HG03066 (cell line): ENCODE data around the gene DPYD.

Experiments used
- ATAC-seq: cut with Tn5 transposase; IDR thresholded peaks from one replicate; pipeline ENCODE4 v1.9.1; 2021; ENCODE audit warnings: low read depth; ENCODE audit not compliant: unreplicated experiment

Gene DPYD

DNA sequence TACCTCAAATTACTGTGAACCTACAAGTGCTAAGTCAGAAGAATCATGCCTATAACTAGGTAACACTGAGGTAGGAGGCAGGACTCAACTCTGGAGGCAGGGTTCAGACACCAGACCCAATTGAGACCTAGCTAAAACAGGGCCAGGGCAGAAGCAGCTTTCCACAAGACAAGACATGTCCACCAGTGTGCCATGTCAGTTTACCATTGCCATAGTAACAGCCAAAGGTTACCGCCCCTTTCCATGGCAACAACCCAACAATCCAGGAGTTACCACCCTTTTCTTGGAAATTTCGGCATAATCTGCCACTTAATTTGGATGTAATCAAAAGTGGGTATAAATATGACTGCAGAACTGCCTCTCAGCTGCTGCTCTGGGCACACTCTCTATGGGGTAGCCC is 432.3 kb downstream of the DPYD start:
- ATAC-seq, result no peak

DNA sequence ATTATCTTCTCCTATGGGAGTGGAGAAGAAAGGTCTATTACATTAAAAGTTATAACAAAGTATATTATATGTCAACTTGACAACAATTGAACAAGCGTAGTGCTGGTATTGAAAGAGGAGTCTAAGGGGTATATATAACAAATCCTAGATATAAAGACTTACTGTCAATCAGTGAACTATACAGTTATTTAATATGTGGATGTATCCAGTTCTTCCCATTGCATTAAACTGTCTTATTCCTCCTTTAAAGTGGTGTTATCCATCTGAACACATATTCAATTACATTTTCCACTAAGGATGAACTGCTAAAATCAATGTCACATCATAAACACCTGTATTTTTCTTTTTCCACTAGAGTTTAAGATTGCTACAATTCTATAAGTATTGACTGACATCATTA is 438.8 kb downstream of the DPYD start:
- no peak for ATAC-seq

DNA sequence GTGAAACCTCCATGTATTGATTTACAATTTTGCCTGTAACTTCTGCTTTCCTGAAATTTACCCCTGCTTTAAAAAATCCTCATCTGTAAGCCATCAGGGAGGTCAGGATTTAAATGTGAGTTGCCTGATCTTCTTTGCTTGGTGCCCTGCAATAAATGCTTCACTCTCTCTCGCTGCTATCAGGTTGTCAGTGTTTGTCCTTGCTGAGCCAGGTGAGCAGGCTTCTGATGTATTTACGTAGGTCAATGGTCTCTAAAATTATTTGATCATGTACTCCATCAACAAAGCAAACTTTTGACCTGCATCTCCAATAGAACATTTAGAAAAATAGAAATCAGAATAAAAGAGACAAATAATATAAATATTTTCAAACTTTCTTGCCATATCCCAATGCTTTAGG is 453.4 kb downstream of the DPYD start:
- no peak for ATAC-seq

DNA sequence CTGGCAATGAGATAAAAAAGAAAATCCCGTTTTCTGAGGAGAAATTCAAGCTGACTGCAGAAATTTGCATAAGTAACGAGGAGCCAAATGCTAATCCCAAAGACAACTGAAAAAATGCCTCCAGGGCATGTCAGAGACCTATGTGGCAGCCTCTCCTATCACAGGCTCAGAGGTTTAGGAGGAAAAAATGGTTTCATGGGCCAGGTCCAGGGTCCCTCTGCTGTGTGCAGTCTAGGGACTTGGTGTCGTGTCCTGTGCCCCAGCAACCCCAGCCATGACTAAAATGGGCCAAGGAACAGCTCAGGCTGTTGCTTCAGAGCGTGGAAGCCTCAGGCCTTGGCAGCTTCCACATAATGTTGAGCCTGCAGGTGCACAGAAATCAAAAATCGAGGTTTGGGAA is 456.5 kb downstream of the DPYD start:
- no peak for ATAC-seq

DNA sequence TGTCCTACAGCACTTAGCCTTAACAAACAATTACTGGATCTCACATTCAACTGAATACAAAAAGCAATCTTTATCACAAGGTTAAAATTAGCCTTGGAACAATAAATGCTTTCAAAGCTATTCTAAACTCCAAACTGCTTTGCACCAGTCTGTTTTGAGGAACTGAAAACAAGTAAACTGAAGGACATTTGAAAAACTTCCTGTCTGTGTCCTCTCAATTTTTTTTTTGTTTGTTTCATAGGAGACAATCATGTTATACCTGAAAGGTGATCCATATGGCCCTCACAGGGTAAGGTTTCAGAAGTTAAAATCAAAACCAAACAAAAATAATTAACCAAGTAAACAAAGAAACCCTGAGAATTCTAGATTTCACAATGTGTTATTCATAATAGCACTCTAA is 459.1 kb downstream of the DPYD start:
- ATAC-seq, result peak; percentile 96

DNA sequence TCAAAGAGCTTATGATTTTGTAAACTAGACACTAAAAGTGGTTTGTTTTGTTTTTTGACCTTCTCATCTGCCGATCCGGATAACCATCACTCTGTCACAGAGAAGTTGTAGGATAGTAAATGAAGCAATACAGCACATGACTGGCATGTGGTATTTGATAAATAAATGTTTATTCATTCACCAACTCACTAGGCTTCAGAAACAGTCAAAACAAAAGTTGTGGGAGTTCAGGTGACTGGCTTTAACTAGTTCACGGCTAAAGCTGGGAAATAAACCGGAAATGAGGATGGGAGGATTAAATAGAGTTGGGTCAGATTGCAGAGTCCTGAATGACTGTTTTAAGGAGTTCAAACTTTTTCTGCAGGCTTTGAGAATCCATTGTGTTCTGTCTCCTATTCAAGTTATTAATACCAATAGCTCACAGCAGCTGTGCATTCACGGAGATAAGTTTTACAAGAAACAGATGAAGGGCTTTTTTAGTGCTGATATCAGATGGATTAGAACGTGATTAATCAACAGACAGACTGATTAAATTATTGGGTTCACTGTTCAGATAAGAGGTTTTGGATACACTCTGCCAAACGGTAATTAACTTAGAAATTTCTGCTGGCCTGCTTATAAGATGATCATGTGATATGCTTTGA is 463.3 kb downstream of the DPYD start:
- ATAC-seq, result no peak

DNA sequence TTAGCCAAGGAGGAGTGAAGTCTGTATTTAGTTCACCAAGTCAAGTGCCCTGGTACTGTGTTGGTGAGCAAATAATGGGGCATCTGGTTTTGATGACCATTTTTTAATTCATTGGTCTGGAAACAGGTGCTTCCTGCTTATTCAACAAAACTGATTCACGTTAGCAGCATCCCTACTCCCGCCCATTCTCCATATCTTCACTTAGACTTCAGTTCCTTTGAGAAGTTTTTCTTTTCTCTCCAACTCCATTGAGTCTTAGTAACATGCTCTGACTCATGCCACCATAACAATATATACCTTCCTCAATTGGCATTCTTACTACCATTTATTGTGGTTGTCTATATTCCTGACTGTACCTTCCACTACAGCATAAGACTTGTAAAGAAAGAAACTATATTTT is 468.9 kb downstream of the DPYD start:
- ATAC-seq, result no peak

DNA sequence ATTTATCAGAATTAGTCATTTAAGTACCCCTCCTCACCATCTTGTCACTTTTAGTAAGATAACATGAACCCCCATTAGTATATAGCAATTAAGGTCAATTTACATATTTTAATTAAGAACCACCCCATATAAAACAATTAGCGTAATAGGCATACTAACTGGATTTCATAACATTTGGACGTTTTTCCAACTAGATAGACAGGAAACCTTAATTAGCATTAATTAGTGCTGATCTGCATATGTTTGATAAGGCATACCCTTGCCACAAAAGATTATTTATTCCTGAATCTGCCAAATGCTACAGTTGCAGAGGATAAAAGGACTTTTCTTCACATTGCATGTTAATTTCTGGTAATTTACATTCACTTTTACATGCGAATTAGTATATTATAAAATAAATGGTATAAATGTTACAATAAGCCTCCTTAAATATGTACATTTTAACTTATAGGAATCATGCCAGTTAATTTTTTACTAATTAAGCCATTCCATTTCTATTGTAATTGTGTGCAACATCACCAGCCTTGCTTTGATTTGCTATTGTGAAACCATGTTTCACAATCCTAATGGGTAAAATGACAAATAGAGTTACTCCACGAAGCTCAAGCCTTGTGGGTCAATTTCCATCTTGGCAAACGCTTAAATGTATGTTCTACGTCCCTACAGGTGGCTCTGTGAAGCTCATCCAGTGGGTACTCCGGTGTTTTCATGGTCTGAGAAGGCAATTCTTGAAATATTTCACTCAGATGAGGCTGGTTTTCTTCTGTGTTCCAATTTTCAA is 469.6 kb downstream of the DPYD start:
- no peak for ATAC-seq

DNA sequence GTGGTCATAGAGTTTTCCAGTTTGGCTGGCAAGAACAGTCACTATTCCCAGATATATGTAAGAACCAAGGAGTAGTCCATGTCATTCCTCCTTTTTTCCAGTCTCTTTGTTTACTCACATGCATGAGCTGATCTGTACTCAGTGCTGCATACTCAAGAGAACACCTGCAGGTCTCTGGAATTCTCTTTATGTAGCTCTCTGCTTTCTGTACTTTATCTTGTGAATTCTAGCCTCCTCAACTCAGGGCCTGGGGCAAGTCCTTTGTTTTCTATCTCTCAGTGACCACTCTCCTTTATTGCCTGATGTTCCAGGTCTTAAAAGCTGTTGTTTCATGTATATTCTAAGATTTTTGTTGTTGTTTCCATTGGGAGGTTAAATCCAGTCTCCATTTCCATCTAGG is 478.9 kb downstream of the DPYD start:
- no peak for ATAC-seq

DNA sequence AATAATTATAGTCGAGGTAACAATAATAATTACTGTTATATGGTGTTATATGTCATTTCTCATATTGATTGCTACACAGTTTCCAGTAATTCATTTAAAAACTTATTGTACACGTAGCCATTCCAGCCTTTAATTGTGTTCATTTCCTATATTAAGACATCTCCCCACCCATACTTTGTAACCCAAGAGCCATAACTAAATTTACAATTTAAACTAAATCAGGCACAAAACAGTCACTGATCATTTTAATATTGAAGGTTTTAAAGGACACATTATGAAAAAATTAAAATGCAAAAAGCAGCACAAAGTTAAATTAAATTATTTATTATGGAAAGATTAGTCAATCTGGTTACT is 487.0 kb downstream of the DPYD start:
- no peak for ATAC-seq

DNA sequence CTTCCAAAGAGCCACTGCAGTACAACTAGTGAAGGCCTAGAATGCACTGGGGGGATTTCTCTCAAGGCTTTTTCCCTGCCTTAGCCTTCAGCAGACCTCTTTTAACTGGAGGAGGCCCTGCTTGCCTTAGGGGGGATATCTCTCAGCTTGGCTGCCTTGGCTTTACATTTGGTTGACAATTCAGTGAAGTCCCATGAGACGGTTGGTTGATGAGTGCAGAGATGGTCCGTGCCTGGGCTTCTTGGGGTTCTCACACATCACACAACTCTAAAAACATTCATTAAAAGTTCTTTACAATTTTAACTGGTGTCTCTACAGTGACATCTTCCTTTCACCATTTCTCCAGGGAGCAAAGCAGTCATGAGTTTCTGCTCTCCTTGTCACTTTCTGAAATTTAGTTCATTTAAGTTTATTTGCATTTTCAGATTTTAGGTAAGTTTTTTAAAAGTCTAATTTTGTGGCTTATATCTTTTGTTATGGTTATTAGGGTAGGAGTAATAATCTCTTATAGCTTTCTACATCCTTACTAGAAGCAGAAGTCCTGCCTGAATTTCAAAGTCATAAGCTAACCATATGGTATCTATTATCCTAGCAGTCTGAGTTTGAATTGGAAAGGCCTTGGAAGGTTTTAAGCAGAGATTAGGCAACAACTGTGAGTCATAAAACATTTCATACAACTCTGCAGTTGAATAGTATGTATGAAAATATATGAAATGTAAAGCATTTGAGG is 487.6 kb downstream of the DPYD start:
- no peak for ATAC-seq

DNA sequence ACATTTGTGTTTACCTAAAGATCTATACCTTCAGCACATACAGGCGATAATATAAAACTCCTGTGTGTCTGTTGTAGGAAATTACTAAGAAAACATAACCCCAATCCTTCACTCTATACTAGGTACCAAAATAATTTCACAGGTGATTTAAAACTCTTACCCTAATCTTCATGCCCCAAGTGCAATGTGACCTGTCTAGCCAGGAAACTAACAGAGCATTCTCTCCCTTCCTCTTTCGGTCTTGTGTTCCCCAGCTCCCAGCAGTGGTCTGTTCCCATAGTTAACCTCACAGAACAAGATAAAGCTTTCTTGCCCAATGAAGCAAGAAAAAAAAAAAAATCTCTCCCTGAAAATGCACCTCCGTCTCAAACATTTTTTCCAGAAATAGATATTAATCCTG is 493.5 kb downstream of the DPYD start:
- ATAC-seq, result no peak

DNA sequence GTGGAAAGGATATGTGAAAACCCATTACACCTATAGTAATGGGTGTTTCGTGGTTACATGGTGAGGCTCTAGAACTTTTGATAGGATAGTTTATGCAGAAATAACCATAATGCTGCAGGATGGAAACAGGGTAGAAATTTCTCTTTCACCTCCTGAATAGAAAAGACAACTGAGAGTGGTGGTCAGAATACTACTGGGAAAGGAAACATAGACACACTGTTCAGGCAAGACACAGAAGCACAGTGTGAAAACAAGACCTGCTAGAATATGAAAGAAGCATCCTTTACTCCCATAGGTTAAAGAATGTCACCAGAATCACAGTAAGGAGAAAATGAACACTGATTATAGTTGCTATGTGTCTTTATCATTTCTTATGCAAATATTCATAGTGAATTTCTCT is 496.6 kb downstream of the DPYD start:
- ATAC-seq, result no peak

DNA sequence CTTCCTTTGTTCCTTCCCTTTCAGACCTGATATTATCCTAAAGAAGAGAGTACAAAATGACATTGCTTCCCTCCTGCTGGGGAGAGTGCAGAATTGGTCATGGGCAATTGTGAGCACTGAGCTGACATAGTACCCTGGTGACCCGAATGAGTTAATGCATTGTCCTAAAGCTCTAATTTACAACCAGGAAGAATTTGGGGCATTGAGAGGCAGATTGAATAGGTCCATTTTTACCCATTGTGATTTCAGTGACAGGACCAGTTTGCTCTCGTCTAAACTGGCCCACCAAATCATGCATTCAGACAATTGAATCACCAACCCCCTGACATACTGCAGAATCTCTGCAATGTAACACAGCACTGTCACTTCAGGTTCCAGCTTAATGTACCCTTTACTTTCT is 497.4 kb downstream of the DPYD start:
- ATAC-seq, result no peak

DNA sequence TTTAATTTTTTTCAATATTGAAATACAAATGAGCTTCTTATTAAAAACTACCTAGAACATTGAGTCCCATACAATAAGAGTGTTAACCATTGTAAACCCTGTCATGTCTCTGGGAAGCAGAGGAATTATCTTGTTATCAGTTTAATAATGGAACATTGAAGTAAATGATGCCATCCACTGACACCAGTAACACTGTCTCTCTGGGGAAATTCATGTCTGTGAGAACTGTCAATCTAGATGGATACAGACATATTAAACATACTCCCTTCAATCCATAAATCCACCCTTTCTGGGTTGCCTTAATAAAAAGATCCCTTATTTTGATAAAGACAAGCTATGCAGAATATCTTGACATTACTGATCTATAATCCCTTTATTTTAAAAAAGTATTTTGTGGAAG is 503.2 kb downstream of the DPYD start:
- no peak for ATAC-seq

DNA sequence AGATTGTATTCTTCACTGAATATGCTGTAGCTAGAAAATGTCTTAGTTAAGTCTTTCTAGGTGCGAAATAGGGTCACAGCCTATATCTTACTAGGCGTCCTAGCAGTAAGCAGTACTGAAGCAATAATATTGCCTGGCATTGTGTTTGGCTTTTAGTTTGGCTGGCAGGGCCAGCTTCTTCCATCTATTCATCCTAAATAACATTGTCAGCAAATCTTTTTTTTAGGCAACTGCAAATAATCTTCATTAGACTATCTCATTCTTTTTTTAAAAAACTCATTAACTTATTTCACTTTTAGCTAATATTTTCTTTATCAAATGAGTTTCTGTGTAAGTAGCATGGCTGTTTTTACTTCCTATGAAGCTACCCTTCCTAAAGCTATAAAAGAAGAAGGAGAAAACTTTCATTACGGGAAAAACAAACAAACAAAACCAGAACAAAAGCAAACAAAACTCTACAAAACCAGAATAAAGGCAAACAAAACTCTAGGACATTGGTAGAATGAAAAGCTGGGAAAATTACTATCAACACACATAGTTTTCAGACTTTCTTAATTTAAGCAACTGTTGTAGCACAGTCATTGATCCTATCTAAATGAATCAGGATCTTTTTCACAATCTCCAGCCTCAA is 506.0 kb downstream of the DPYD start:
- no peak for ATAC-seq

DNA sequence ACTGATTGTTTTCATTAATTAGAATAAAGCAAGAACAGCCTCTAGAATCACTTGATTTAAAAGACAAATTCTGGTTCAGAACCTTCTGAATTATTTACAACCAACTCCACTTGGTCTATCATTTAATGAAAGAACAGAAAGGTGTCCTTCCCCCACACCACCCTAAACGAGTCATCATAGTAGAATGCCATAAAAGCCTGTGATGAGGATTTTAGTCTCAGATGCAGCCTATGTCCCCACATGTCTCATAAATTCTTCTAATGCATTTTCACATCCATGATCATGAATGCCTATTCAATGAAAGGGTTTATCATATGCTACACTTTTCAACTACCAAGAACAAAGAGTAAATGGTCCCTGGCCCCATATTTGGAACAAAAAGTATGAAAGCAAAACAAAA is 508.1 kb downstream of the DPYD start:
- no peak for ATAC-seq

DNA sequence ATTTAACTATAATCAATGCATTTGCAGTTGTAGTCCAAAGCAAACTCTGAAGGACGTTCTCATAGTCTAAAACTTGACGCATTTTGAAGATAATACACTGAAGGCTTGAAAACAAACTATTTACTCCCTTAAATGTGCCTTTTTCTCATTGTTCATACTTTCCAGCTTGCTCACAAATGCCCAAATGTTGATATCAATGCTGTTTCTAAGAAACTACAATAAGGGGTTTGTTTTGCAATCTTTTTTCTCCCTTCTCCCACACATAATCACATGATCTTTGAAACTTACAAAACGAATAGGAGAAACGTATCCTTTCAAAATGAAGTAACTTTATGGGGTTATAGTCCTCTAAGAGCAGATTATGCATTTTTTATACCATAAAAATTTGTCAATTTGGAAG is 508.7 kb downstream of the DPYD start:
- no peak for ATAC-seq

DNA sequence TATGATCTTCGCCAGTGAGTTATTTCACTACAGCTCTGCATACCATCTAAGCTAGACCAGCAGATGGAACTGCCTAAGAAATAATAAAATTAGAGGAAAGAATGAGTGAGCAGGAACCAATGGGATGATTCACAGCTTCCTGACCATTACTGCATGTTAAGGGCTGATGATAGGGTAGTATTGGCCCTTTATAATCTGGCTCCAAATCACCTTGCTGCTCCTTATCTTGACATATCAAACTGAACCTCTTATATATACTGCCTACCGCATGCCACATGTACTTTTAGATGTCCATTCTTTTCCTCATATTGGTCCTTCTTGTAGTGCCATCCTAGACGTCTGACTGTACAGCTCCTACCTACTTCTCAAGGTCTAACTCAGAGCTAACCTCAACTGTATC is 524.4 kb downstream of the DPYD start:
- ATAC-seq, result no peak

DNA sequence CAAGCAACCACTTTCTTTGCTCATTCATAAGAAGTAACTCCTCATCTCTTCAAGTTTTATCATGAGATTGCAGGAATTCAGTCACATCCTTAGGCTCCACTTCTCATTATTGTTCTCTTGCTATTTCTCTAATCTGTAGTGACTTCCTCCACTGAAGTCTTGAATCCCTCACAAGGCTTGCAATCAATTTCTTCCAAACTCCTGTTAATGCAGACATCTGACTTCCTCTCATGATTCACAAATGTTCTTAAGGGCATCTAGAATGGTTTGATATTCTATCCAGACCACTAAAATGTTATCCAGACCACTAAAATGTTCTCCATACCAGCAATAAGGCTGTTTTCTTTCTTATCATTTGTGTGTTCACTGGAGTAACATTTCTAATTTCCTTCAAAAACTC is 528.1 kb downstream of the DPYD start:
- ATAC-seq, result no peak

DNA sequence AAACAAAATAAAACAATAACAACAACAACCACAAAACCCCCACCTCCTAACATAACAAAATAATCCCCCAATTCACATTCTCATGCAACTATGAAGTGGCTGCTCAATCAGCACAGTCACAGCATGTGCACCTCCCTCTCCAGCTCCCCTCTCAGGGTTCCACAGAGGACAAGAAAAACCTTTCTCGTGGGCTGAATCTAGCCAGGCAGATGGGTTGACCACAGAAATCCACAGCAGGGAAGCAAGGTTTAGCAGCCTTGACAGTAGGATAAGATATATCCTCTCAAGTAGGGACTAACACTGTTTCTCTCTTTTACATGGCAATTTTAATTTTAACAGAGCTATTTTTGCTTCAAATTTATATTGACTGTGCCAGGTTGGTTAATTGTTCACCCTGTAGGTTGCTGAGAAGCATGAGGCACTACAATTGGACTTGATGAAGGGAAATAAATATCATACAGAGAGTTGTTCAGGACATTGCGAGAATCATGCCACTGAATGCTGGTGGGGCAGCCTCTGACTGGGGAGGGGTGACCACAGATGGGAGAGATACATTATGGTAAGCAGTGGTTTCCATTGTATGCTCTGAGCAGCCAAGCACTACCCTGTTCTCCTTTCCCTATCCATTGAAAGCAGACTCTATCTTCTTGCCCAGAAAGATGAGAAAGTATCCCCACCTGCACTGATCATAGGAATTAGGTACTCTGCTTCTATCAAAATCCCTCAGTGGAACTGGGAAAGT is 535.1 kb downstream of the DPYD start:
- no peak for ATAC-seq
